ENCODE measurements around the gene RIMBP2.

DNA sequence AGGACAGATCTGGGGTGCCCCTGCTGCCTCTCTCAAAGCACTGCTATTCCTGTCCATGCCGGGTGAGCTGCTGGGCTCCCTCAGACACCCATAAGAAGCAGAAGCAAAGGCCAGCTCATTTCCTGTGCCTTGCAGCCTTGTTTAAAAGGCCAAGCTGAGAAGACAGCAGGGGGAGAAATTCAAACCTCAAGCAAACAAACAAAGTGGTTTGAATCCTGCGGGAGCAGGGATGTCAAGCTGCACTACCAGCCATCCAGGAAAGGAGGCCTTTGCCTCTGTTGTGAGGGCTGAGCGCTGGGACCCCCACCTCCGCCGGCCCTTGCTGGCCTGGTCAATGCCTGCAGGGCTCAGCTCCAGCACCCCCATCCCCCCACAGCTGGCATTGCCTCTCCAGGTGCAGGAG lies 201.9 kb downstream of the RIMBP2 start:
- TF ChIP-seq POLR2A (IDR thresholded peaks at IDR 0.05): no peak
- no peak for TF ChIP-seq EP300 (IDR thresholded peaks at IDR 0.05)
